ENCODE measurements around the gene MDC1. TPM values are rescaled to one million over a fixed set of nuclear protein-coding genes. Genes with fewer than 3 reads are reported as not detected.

MDC1 gene
- total and polyA plus RNA-seq, 5 donors from 2014 or later = 1.2 to 32.7 (median 4.8) TPM

GRCh38 chr6:30687659-30688431, 29.2 kb downstream of the MDC1 start:
- Histone ChIP-seq H3K36me3 (ENCODE audit: control insufficient read depth, insufficient read depth, low read length) (no peaks in the 10 kb centered on the region), H3K27me3 (ENCODE audit: control insufficient read depth, insufficient read depth, low read length) (no peaks in the 10 kb centered on the region), H3K9me3 (ENCODE audit: control insufficient read depth in 2 of 2, low read length in 2 of 2) (no peaks in the 10 kb centered on the region), H3K4me1 (ENCODE audit: control insufficient read depth, insufficient read depth, low read length, poor library complexity, severe bottlenecking) (peaks cover 59% of the 10 kb centered on the region), H3K4me3 (ENCODE audit: low read depth, low read length) (peak overlapping the region; percentile 47), H3K27ac (ENCODE audit: insufficient read depth, low read length, poor library complexity, severe bottlenecking) (peak overlapping the region; percentile 96)
- no peak for DNase-seq
- H3K27me3 Mint-ChIP-seq = peaks cover 1% of the 10 kb centered on the region
- H3K4me1 Mint-ChIP-seq = peaks cover 11 to 49% (median 36%) of the 10 kb centered on the region in 4 donors
- ATAC-seq (ENCODE audit: low read depth in 2 of 2) = no peak
- H3K27ac Mint-ChIP-seq = peak overlapping the region; percentile 92 to 98 (median 97)
- peak overlapping the region; percentile 95 to 100 (median 96) for H3K4me3 Mint-ChIP-seq
- H3K36me3 Mint-ChIP-seq = peaks cover 19% of the 10 kb centered on the region
- peaks cover 0 to 6% (median 0%) of the 10 kb centered on the region in 7 donors for H3K9me3 Mint-ChIP-seq

- H3K36me3 ChIP-seq (ENCODE audit: control insufficient read depth, insufficient read depth, low read length) = no peaks in the 10 kb centered on the region
- Mint-ChIP-seq H3K4me1 (peaks cover 11 to 47% (median 33%) of the 10 kb centered on the region in 4 donors), H3K27me3 (peaks cover 5% of the 10 kb centered on the region), H3K4me3 (peak overlapping the region; percentile 95 to 100 (median 96)), H3K36me3 (peaks cover 25% of the 10 kb centered on the region), H3K27ac (peak overlapping the region; percentile 92 to 98 (median 97)), H3K9me3 (peaks cover 0 to 6% (median 0%) of the 10 kb centered on the region in 7 donors)
- H3K9me3 ChIP-seq (ENCODE audit: control insufficient read depth in 2 of 2, low read length in 2 of 2) = no peaks in the 10 kb centered on the region
- DNase-seq = peak; percentile 45 to 88 (median 82)
- peak; percentile 8 to 12 for ATAC-seq (ENCODE audit: low read depth in 2 of 2)
- H3K4me1 ChIP-seq (ENCODE audit: control insufficient read depth, insufficient read depth, low read length, poor library complexity, severe bottlenecking) = peaks cover 67% of the 10 kb centered on the region
- peak overlapping the region; percentile 26 for H3K4me3 ChIP-seq (ENCODE audit: low read depth, low read length)
- peak overlapping the region; percentile 96 for H3K27ac ChIP-seq (ENCODE audit: insufficient read depth, low read length, poor library complexity, severe bottlenecking)
- no peaks in the 10 kb centered on the region for H3K27me3 ChIP-seq (ENCODE audit: control insufficient read depth, insufficient read depth, low read length)
These were observed 30.0 kb downstream of the MDC1 start for GRCh38 chr6:30686908-30687658.

- Histone ChIP-seq H3K27ac (ENCODE audit: insufficient read depth, low read length, poor library complexity, severe bottlenecking) (peak within 1 kb of the TSS; percentile 96), H3K4me1 (ENCODE audit: control insufficient read depth, insufficient read depth, low read length, poor library complexity, severe bottlenecking) (peaks cover 74% of the 10 kb centered on the region), H3K4me3 (ENCODE audit: low read depth, low read length) (peak within 1 kb of the TSS; percentile 97), H3K27me3 (ENCODE audit: control insufficient read depth, insufficient read depth, low read length) (no peaks in the 10 kb centered on the region), H3K36me3 (ENCODE audit: control insufficient read depth, insufficient read depth, low read length) (no peaks in the 10 kb centered on the region), H3K9me3 (ENCODE audit: control insufficient read depth in 2 of 2, low read length in 2 of 2) (no peaks in the 10 kb centered on the region)
- peak; percentile 29 to 40 for ATAC-seq (ENCODE audit: low read depth in 2 of 2)
- peak; percentile 67 to 87 (median 82) for DNase-seq
- Mint-ChIP-seq H3K27ac (peak within 1 kb of the TSS; percentile 98 to 99 (median 98)), H3K4me1 (peaks cover 11 to 48% (median 28%) of the 10 kb centered on the region in 4 donors), H3K36me3 (peaks cover 30% of the 10 kb centered on the region), H3K27me3 (peaks cover 5% of the 10 kb centered on the region), H3K9me3 (peaks cover 0 to 6% (median 0%) of the 10 kb centered on the region in 7 donors), H3K4me3 (peak within 1 kb of the TSS; percentile 95 to 100 (median 96))
These were observed 30.8 kb downstream of the MDC1 start, which contains the start of gene PPP1R18 for GRCh38 chr6:30686009-30686907. PPP1R18 (minus strand) TSS chr6:30686645; CDS start chr6:30686018, 627 bp downstream.

- peak overlapping the region; percentile 95 to 100 (median 96) for H3K4me3 Mint-ChIP-seq
- ATAC-seq (ENCODE audit: low read depth in 2 of 2) (no peak), DNase-seq (peak in 1 of 3 donors; percentile 41)
- H3K27me3 Mint-ChIP-seq = peaks cover 5% of the 10 kb centered on the region
- Histone ChIP-seq H3K4me3 (ENCODE audit: low read depth, low read length) (peak overlapping the region; percentile 97), H3K27ac (ENCODE audit: insufficient read depth, low read length, poor library complexity, severe bottlenecking) (peak overlapping the region; percentile 96), H3K9me3 (ENCODE audit: control insufficient read depth in 2 of 2, low read length in 2 of 2) (no peaks in the 10 kb centered on the region), H3K27me3 (ENCODE audit: control insufficient read depth, insufficient read depth, low read length) (no peaks in the 10 kb centered on the region), H3K36me3 (ENCODE audit: control insufficient read depth, insufficient read depth, low read length) (no peaks in the 10 kb centered on the region), H3K4me1 (ENCODE audit: control insufficient read depth, insufficient read depth, low read length, poor library complexity, severe bottlenecking) (peaks cover 73% of the 10 kb centered on the region)
- peaks cover 9 to 48% (median 24%) of the 10 kb centered on the region in 4 donors for H3K4me1 Mint-ChIP-seq
- H3K27ac Mint-ChIP-seq = peak overlapping the region; percentile 98 to 99 (median 98)
- H3K36me3 Mint-ChIP-seq = peaks cover 36% of the 10 kb centered on the region
- H3K9me3 Mint-ChIP-seq = peaks cover 0 to 6% (median 0%) of the 10 kb centered on the region in 7 donors
These were observed 31.7 kb downstream of the MDC1 start for GRCh38 chr6:30685157-30686008.

- Mint-ChIP-seq H3K36me3 (peaks cover 40% of the 10 kb centered on the region), H3K9me3 (peaks cover 0 to 6% (median 0%) of the 10 kb centered on the region in 7 donors), H3K4me3 (peak overlapping the region; percentile 95 to 100 (median 96)), H3K27ac (peak overlapping the region; percentile 98 to 99 (median 98)), H3K4me1 (peaks cover 5 to 48% (median 21%) of the 10 kb centered on the region in 4 donors), H3K27me3 (peaks cover 5% of the 10 kb centered on the region)
- Histone ChIP-seq H3K27ac (ENCODE audit: insufficient read depth, low read length, poor library complexity, severe bottlenecking) (peak overlapping the region; percentile 96), H3K27me3 (ENCODE audit: control insufficient read depth, insufficient read depth, low read length) (no peaks in the 10 kb centered on the region), H3K4me3 (ENCODE audit: low read depth, low read length) (peak overlapping the region; percentile 97), H3K9me3 (ENCODE audit: control insufficient read depth in 2 of 2, low read length in 2 of 2) (no peaks in the 10 kb centered on the region), H3K4me1 (ENCODE audit: control insufficient read depth, insufficient read depth, low read length, poor library complexity, severe bottlenecking) (peaks cover 73% of the 10 kb centered on the region), H3K36me3 (ENCODE audit: control insufficient read depth, insufficient read depth, low read length) (peaks cover 5% of the 10 kb centered on the region)
- no peak for ATAC-seq (ENCODE audit: low read depth in 2 of 2)
- peak; percentile 36 to 80 (median 41) for DNase-seq
These were observed 32.5 kb downstream of the MDC1 start for GRCh38 chr6:30684386-30685156.

- peaks cover 73% of the 10 kb centered on the region for H3K4me1 ChIP-seq (ENCODE audit: control insufficient read depth, insufficient read depth, low read length, poor library complexity, severe bottlenecking)
- DNase-seq = no peak
These were observed 33.1 kb downstream of the MDC1 start for GRCh38 chr6:30683980-30684338.

More at GRCh38 chr6:30683980-30684338, 33.1 kb downstream of the MDC1 start:
- Histone ChIP-seq H3K9me3 (ENCODE audit: control insufficient read depth in 2 of 2, low read length in 2 of 2) (no peaks in the 10 kb centered on the region), H3K27me3 (ENCODE audit: control insufficient read depth, insufficient read depth, low read length) (no peaks in the 10 kb centered on the region), H3K27ac (ENCODE audit: insufficient read depth, low read length, poor library complexity, severe bottlenecking) (peak overlapping the region; percentile 96), H3K4me3 (ENCODE audit: low read depth, low read length) (peak overlapping the region; percentile 89), H3K36me3 (ENCODE audit: control insufficient read depth, insufficient read depth, low read length) (peaks cover 5% of the 10 kb centered on the region)
- H3K27ac Mint-ChIP-seq = peak overlapping the region; percentile 93 to 98 (median 96)
- peaks cover 5% of the 10 kb centered on the region for H3K27me3 Mint-ChIP-seq
- no peak for ATAC-seq (ENCODE audit: low read depth in 2 of 2)
- H3K9me3 Mint-ChIP-seq = peaks cover 0 to 6% (median 0%) of the 10 kb centered on the region in 7 donors
- H3K36me3 Mint-ChIP-seq = peaks cover 43% of the 10 kb centered on the region
- H3K4me1 Mint-ChIP-seq = peaks cover 8 to 48% (median 21%) of the 10 kb centered on the region in 4 donors
- peak overlapping the region; percentile 95 to 100 (median 96) for H3K4me3 Mint-ChIP-seq
